Activated CD4-positive, alpha-beta T cell treated with anti-CD3 and anti-CD28 coated beads, Interleukin-2, amount 10 ng/mL, durations not matched to agents 24 days and 14 days (primary cell): Measurements from ENCODE around the gene ZNF620. TPM values are rescaled to one million over a fixed set of nuclear protein-coding genes. Genes with fewer than 3 reads are reported as not detected.
"Not testable (repeated sequence)": the region's sequence is repeated elsewhere in the genome, so short reads cannot be mapped to it uniquely, and the experiment has no call there.

ENCODE experiments used
- DNase-seq: peaks from one replicate; pipeline ENCODE4 v3.0.0; 2022
- H3K27ac Mint-ChIP-seq: one replicate; pipeline ENCODE4 v1.8.0; 2022; ENCODE audit warnings: mild to moderate bottlenecking, mixed read lengths
- H3K27me3 Mint-ChIP-seq: one replicate; pipeline ENCODE4 v1.8.0; 2022; ENCODE audit warnings: mixed read lengths
- H3K36me3 Mint-ChIP-seq: one replicate; pipeline ENCODE4 v1.8.0; 2022; ENCODE audit warnings: low read depth, mild to moderate bottlenecking, mixed read lengths
- H3K4me1 Mint-ChIP-seq: one replicate; pipeline ENCODE4 v1.8.0; 2021; ENCODE audit warnings: mixed read lengths
- H3K4me3 Mint-ChIP-seq: one replicate; pipeline ENCODE4 v1.8.0; 2022; ENCODE audit warnings: mild to moderate bottlenecking, moderate library complexity, mixed read lengths
- H3K9me3 Mint-ChIP-seq: one replicate; pipeline ENCODE4 v1.8.0; 2021; ENCODE audit warnings: mixed read lengths
- intact Hi-C: fragments of 100-400 bp; cut with micrococcal nuclease; formaldehyde crosslinking; loops from one replicate; pipeline ENCODE4 v1.15.1; 2023
- total RNA-seq: library from RNA; stranded (reverse); gene quantifications from 2 replicates; pipeline ENCODE4 v1.2.3, GENCODE V29; 2022

The ZNF620 gene
- total RNA-seq = 4.9 and 5.6 TPM in 2 replicates

DNA sequence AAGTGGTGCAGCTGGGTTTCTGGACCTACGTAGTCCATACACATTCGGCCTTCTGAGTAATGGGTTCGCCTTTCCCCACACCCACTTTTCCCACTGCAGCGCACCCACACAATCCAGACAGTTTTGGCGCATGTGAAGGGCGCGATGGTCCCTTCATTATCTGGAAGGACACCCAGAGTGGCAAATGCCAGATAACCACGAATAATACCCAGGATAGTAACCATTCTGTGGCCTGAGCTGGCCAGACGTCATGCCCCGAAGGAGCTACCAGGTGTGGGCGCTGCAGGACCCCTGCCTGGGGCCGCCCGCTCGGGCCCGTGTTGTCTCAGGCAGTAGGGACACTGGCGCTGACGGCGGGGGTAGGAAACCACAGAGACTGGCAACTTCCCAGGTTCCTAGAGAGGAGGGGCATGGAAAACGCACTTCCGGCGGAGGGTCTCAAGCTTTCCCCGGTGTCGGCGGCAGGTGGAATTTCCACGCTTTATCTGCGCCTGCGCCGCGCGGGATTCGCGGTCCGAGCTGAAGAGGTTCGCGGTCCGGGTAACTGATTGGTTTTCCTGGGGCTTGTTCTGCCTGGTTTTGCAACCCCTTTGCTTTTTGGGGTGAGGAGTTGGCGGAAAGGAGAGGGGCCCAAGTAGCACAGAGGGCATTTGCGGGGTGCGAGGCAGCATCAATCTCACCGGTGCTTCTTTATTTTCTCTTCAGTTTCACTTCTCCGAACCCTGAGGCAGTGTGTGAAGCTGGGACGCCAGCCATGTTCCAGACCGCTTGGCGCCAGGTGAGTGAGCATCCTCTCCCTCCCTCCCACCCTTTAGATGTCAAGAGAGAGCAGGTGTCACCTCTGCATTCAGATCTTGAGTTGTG, at the start of gene ZNF620:
ZNF620 (plus strand) TSS at position 441 of the 864 bp plus-strand sequence; CDS start at position 755, 314 bp downstream.
- Mint-ChIP-seq H3K36me3 (peaks cover 18% of the 10 kb centered on the region), H3K9me3 (no peaks in the 10 kb centered on the region), H3K4me3 (peak within 1 kb of the TSS; percentile 94), H3K27ac (peak within 1 kb of the TSS; percentile 82), H3K4me1 (peaks cover 17% of the 10 kb centered on the region), H3K27me3 (peaks cover 2% of the 10 kb centered on the region)
- peak; percentile 82 for DNase-seq
- intact Hi-C loops = loop anchor here (2.0 kb wide), 3 partner anchors 19 to 53 kb away; partner anchors contain the start of genes ZNF619 and ZNF621

DNA sequence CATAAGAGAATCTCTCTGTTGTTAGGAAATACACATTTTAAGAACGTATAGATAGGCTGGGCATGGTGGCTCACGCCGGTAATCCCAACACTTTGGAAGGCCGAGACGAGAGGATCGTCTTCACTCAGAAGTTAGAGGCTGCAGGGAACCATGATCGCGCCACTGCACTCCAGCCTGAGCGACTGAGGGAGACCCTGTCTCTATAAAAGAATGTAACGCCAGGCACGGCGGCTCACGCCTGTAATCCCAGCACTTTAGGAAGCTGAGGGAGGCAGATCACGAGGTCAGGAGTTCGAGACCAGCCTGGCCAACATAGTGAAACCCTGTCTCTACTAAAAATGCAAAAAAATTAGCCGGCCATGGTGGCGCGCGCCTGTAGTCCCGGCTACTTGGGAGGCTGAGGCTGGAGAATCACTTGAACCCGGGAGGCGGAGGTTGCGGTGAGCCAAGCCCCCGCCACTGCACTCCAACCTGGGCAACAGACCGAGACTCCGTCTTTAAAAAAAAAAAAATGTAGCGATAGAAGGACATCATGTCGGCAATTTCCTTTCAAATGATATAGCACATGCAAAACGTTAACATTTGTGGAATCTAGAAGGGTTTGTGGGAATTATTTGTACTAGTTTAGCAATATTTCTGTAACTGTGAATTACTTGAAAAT, 49.4 kb upstream of the ZNF620 start:
- Mint-ChIP-seq H3K4me3 (peak overlapping the region; percentile 88), H3K27me3 (peaks cover 2% of the 10 kb centered on the region), H3K4me1 (peaks cover 41% of the 10 kb centered on the region), H3K36me3 (peaks cover 40% of the 10 kb centered on the region), H3K9me3 (no peaks in the 10 kb centered on the region), H3K27ac (peak overlapping the region; percentile 93)
- intact Hi-C loops = loop anchor here (2.0 to 5.0 kb wide), 3 partner anchors 741 to 1506 kb away; partner anchors contain the start of genes CTNNB1, RPSA and ULK4
- peak; percentile 61 for DNase-seq

DNA sequence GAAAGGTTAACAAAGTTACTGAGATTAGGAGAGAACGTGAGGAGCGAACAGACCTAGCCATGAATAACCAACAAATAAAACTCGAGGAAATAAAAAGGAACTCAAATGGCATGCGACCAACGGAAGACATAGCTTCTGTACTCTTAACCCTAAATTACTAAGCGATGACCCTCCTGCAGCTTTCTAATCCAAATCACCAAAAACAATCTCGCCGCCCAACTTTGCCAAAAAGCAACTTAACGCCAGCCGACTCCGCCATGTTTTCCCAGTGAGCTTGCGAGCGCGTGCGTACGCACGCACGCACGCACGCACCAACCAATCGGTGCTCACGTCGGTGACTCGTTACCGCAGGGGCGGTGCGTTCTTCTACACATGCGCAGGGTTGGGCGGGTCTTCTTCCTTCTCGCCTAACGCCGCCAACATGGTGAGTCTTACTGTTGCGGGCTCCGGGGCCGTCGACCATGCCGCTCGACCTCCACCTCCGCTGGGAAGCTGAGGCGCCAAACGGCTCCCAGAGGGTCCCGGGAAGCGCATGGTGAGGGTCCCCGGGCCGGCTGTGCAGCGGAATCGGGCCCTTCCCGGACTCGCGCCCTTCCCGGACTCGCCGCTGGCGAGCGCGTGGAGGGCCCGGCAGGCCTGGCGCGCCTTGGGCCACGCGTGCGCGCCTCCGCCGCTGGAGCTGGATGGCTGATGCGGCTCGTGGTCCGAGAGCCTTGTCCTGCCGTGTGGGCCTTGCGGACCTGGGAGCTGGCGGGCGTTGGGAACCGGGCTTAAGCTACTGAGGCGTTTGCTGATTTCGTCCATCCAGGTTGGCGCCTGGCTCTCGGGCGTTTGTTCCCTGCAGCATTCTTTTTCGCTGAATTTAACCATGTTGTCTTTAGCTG, 48.7 kb upstream of the ZNF620 start, which contains the start of gene RPL14:
RPL14 (plus strand) TSS at position 400 of the 884 bp plus-strand sequence; CDS start at position 533, 133 bp downstream.
- peak; percentile 98 for DNase-seq
- peaks cover 43% of the 10 kb centered on the region for H3K4me1 Mint-ChIP-seq
- peaks cover 2% of the 10 kb centered on the region for H3K27me3 Mint-ChIP-seq
- peak within 1 kb of the TSS; percentile 88 for H3K4me3 Mint-ChIP-seq
- peaks cover 47% of the 10 kb centered on the region for H3K36me3 Mint-ChIP-seq
- intact Hi-C loops = loop anchor here (1.0 to 5.0 kb wide), 5 partner anchors 67 to 1506 kb away; partner anchors contain the start of genes CTNNB1, EIF1B, RPSA and ULK4
- H3K27ac Mint-ChIP-seq = peak within 1 kb of the TSS; percentile 93
- no peaks in the 10 kb centered on the region for H3K9me3 Mint-ChIP-seq

DNA sequence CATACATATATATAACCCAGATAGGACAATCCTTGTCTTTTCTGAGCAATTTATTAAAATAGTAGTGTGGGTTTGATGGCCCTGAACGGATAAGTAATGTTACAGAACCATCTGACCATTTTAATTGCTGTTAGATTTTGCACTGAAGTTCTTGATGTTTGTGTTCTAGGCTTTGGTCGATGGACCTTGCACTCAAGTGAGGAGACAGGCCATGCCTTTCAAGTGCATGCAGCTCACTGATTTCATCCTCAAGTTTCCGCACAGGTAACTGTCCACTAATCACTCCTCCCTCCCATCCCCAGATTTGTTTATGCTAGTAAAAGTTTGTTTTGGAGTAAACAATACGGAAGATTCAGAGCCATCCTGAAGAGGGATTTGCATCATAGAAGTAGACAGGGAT, 47.4 kb upstream of the ZNF620 start:
- Mint-ChIP-seq H3K4me3 (peak overlapping the region; percentile 88), H3K27ac (peak overlapping the region; percentile 93), H3K27me3 (peaks cover 2% of the 10 kb centered on the region), H3K4me1 (peaks cover 39% of the 10 kb centered on the region), H3K9me3 (no peaks in the 10 kb centered on the region), H3K36me3 (peaks cover 56% of the 10 kb centered on the region)
- DNase-seq = no peak
- intact Hi-C loops = loop anchor here (5.0 kb wide), 2 partner anchors 739 to 1051 kb away; partner anchors contain the start of genes CTNNB1 and RPSA

DNA sequence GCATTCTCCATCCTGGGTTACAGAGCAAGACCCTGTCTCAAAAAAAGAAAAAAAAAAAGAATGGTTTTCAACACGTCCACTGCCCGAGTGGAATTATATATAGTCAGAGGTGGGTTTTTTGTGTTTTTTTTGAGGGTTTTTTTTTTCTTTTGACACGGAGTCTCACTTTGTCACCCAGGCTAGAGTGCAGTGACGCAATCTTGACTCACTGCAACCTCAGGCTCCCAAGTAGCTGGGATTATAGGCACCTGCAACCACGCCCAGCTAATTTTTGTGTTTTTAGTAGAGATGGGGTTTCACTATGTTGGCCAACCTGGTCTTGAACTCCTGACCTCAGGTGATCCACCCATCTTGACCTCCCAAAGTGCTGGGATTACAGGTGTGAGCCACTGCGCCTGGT, 45.4 kb upstream of the ZNF620 start:
- H3K9me3 Mint-ChIP-seq, DNase-seq, H3K27me3 Mint-ChIP-seq, intact Hi-C loops: not testable (repeated sequence)
- H3K36me3 Mint-ChIP-seq = peaks cover 76% of the 10 kb centered on the region
- peak overlapping the region; percentile 40 for H3K4me3 Mint-ChIP-seq
- H3K4me1 Mint-ChIP-seq = peaks cover 49% of the 10 kb centered on the region
- peak overlapping the region; percentile 25 for H3K27ac Mint-ChIP-seq

DNA sequence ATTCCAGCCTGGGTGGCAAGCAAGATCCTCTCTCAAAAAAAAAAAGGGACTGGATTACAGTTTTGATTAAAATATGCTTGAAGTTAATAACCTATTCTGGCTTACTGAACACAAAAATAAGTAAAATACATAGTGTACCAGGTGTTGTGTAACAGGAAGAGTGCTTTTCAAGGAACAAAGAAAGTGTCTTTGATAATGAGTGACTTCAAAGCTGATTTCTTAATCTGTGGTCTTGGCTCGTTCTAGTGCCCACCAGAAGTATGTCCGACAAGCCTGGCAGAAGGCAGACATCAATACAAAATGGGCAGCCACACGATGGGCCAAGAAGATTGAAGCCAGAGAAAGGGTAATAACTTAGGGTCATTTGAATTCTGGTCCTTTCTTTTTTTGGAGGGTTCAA, 44.7 kb upstream of the ZNF620 start:
- intact Hi-C loops = no loop called here
- no peaks in the 10 kb centered on the region for H3K9me3 Mint-ChIP-seq
- H3K36me3 Mint-ChIP-seq = peaks cover 82% of the 10 kb centered on the region
- H3K27me3 Mint-ChIP-seq = peaks cover 2% of the 10 kb centered on the region
- H3K4me1 Mint-ChIP-seq = peaks cover 46% of the 10 kb centered on the region
- H3K4me3 Mint-ChIP-seq = no peak overlapping the region
- DNase-seq = no peak
- H3K27ac Mint-ChIP-seq = peak overlapping the region; percentile 15

DNA sequence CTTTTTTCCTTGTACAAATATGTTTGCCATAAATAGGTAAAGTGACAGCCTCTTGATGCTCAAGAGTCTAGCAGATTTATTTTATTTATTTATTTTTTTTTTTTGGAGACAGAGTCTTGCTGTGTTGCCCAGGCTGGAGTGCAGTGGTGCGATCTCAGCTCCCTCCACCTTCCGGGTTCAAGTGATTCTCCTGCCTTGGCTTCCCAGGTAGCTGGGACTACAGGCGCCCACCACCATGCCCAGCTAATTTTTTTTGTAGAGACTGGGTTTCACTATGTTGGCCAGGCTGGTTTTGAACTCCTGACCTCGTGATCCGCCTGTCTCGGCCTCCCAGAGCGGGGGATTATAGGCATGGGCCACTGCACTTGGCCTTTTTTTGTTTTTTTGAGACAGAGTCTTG, 43.0 kb upstream of the ZNF620 start:
- H3K27ac Mint-ChIP-seq, intact Hi-C loops, H3K9me3 Mint-ChIP-seq, H3K4me3 Mint-ChIP-seq, DNase-seq, H3K27me3 Mint-ChIP-seq: not testable (repeated sequence)
- peaks cover 43% of the 10 kb centered on the region for H3K4me1 Mint-ChIP-seq
- H3K36me3 Mint-ChIP-seq = peaks cover 81% of the 10 kb centered on the region

DNA sequence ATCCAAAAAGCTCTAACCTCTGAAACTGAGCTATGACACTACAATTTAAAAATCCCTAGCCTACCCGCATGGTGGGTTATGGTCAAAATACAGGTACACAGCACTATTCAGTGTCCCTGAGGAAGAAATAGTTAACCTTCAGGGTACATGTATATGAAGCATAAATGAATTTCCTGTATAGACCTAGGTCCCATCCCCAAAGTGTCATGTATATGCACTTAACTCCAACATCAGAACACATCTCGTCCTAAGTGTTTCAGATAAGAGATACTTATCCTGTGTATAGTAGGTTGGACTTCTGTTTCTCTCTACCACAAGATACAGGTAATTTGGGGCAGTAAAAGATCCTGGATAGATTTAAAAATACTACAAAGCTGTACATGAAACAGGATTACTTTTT, 42.3 kb upstream of the ZNF620 start:
- Mint-ChIP-seq H3K27ac (no peak overlapping the region), H3K9me3 (no peaks in the 10 kb centered on the region), H3K4me1 (peaks cover 37% of the 10 kb centered on the region), H3K4me3 (no peak overlapping the region), H3K36me3 (peaks cover 74% of the 10 kb centered on the region), H3K27me3 (no peaks in the 10 kb centered on the region)
- no peak for DNase-seq
- intact Hi-C loops = no loop called here

DNA sequence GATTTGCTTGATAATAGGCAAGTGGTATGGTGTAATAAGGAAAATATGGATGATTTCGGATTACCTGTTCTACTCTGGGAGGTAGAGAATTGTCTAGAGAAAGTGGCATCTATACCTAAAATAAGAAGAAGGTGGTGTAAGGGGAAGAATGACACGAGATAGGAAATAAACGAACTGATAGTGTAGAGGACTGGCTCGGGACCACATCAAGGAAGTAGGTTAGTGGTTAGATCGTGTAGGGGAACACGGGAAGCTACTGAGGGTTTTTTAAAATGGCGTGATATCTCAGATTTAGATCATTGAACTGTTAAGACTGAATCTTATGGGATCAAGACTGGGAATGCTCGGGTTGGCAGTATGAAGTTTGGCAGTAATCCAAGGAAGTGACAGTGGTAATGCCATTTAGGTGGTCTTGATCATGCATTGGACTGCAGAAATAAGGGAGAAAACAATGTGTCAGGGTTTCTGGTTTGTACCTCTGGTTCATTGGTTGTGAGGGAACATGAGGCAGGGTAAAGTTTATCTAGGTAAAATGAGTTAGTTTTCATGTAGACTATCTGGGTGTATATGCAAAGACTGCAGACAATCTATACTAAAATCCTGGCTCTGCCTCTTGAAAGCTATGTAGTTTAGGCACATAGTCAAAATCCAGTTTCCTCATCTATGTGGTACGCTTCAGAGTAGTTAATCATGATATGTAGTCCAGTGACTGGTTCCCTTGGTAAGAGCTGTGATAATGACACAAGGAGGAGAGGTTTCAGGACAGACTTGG, 41.3 kb upstream of the ZNF620 start:
- no peaks in the 10 kb centered on the region for H3K9me3 Mint-ChIP-seq
- DNase-seq = peak; percentile 76
- H3K27me3 Mint-ChIP-seq = no peaks in the 10 kb centered on the region
- peaks cover 30% of the 10 kb centered on the region for H3K4me1 Mint-ChIP-seq
- peak overlapping the region; percentile 73 for H3K27ac Mint-ChIP-seq
- H3K36me3 Mint-ChIP-seq = peaks cover 68% of the 10 kb centered on the region
- no peak overlapping the region for H3K4me3 Mint-ChIP-seq
- intact Hi-C loops = no loop called here

DNA sequence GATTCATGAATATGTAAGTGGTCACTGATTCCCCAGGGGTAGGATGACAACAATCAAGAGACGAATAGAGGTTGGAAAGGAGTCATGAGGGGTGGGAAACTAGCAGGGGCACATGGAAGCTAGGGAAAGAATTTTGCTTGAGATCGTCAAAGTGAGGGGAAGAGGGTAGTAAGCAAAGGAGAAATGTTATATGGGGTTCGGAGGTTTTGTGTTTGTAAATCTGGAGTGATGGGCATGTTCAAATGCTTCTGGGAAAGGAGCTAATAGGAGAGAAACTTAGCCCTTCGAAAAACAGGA, 40.8 kb upstream of the ZNF620 start:
- no peak overlapping the region for H3K27ac Mint-ChIP-seq
- no peaks in the 10 kb centered on the region for H3K9me3 Mint-ChIP-seq
- no peak overlapping the region for H3K4me3 Mint-ChIP-seq
- DNase-seq = no peak
- intact Hi-C loops = no loop called here
- H3K27me3 Mint-ChIP-seq = no peaks in the 10 kb centered on the region
- H3K36me3 Mint-ChIP-seq = peaks cover 64% of the 10 kb centered on the region
- peaks cover 30% of the 10 kb centered on the region for H3K4me1 Mint-ChIP-seq

DNA sequence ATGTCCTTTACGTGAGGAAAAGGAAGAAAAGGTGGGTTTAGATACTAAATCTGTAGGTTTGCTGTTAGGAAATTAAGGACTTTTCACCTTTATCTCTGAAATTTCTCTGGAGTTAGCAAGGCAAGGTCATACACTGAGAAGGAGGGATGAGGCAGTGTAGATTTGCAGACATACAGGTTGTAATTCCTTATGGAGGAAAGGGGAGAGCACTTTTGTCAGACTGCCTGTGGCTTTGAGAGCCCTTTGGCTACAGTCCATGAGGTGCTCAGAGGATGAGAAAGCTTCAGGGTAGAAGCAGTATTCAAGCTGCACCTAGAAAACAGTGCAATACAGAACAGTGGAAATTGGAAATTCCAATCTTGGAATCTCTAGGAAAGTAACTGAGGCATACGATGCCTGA, 40.4 kb upstream of the ZNF620 start:
- H3K27me3 Mint-ChIP-seq = no peaks in the 10 kb centered on the region
- H3K4me1 Mint-ChIP-seq = peaks cover 27% of the 10 kb centered on the region
- H3K9me3 Mint-ChIP-seq = no peaks in the 10 kb centered on the region
- H3K27ac Mint-ChIP-seq = no peak overlapping the region
- no peak overlapping the region for H3K4me3 Mint-ChIP-seq
- H3K36me3 Mint-ChIP-seq = peaks cover 60% of the 10 kb centered on the region
- no peak for DNase-seq
- intact Hi-C loops = no loop called here

DNA sequence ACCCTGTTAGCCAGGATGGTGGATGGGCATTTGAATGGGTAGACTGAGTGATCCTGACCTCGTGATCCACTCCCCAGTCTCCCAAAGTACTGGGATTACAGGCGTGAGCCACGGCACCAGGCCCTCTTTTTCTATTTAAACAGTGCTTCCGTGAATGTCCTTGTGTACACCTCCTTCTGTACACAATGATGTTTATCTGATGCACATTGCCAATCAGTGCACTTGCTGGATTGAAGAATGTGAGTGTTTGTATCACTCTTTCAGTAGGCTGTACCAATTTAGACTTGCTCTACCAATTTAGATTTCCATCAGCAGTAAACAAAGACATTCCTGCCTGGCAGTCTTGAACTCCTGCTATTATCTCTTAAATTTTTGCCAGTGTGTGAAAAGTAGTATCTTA, 37.8 kb upstream of the ZNF620 start:
- H3K9me3 Mint-ChIP-seq = no peaks in the 10 kb centered on the region
- DNase-seq = no peak
- no peaks in the 10 kb centered on the region for H3K27me3 Mint-ChIP-seq
- peaks cover 41% of the 10 kb centered on the region for H3K36me3 Mint-ChIP-seq
- no peak overlapping the region for H3K4me3 Mint-ChIP-seq
- H3K4me1 Mint-ChIP-seq = peaks cover 17% of the 10 kb centered on the region
- intact Hi-C loops = no loop called here
- H3K27ac Mint-ChIP-seq = no peak overlapping the region

DNA sequence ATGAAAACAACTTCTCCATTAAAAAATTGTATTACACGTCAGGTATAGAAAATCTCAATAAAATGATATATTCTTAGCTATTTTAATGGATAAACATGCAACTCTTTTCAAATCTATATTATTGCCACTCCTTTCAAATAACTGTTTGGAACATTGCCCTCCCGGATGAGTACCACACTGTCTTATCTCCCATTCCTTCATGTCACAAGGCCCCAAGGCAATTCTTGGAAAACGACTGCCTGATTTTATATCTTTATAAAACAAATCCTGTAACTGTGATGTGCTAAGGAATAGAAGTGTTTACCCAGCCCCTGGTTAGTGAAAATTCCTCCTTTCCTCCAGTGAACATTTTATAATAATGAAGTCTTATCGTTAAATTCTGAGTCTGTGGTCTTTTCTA, 35.1 kb upstream of the ZNF620 start:
- intact Hi-C loops = no loop called here
- no peak overlapping the region for H3K4me3 Mint-ChIP-seq

More for the DNA sequence above, 35.1 kb upstream of the ZNF620 start:
- no peaks in the 10 kb centered on the region for H3K4me1 Mint-ChIP-seq
- no peak for DNase-seq
- H3K36me3 Mint-ChIP-seq = peaks cover 14% of the 10 kb centered on the region
- no peak overlapping the region for H3K27ac Mint-ChIP-seq
- peaks cover 5% of the 10 kb centered on the region for H3K27me3 Mint-ChIP-seq
- H3K9me3 Mint-ChIP-seq = no peaks in the 10 kb centered on the region
